Uterus (tissue), 4 donors: ENCODE results near the gene SYNJ2BP. TPM values are rescaled to one million over a fixed set of nuclear protein-coding genes. Genes with fewer than 3 reads are reported as not detected.

Source experiments
- DNase-seq, 2 donors: peaks; one replicate each; pipeline ENCODE4 v3.0.0-alpha.2; 2019 to 2020
- H3K27ac ChIP-seq, 2 donors: fragments of 200-600 bp; sonication (generic); 1 replicate in 1 of 2; 2 replicates in 1 of 2; pipeline ENCODE4 v1.5.1; 2016 to 2018
- H3K27me3 ChIP-seq, 2 donors: fragments of 200-600 bp; sonication (generic); one replicate each; pipeline ENCODE4 v1.5.1; 2018 to 2019; ENCODE audit warnings: control low read depth in 1 of 2
- H3K36me3 ChIP-seq, 2 donors: fragments of 200-600 bp; sonication (generic); one replicate each; pipeline ENCODE4 v1.5.1; 2019; ENCODE audit warnings: control low read depth in 1 of 2
- H3K4me1 ChIP-seq, 2 donors: fragments of 200-600 bp; sonication (generic); one replicate each; pipeline ENCODE4 v1.5.1; 2018 to 2019; ENCODE audit warnings: control low read depth in 1 of 2
- H3K4me3 ChIP-seq, 2 donors: fragments of 200-600 bp; sonication (generic); 1 replicate in 1 of 2; 2 replicates in 1 of 2; pipeline ENCODE4 v1.5.1; 2018 to 2019; ENCODE audit warnings: mild to moderate bottlenecking in 1 of 2
- H3K9me3 ChIP-seq, 2 donors: fragments of 200-600 bp; sonication (generic); one replicate each; pipeline ENCODE4 v1.5.1; 2019; ENCODE audit warnings: control low read depth in 1 of 2
- CTCF ChIP-seq, 4 experiments: fragments of 200-600 bp in 2 of 4; fragments of 450-650 bp in 2 of 4; sonication (generic) in 2 of 4; IDR thresholded peaks; one replicate each; pipeline ENCODE4 v1.5.1; 2016 to 2019; ENCODE audit warnings: antibody characterized with exemption in 4 of 4, mild to moderate bottlenecking in 2 of 4, moderate library complexity in 1 of 4
- POLR2A ChIP-seq, 2 donors: fragments of 450-650 bp; IDR thresholded peaks; one replicate each; pipeline ENCODE4 v1.6.1; 2016; ENCODE audit warnings: antibody characterized with exemption in 2 of 2, mild to moderate bottlenecking in 1 of 2, moderate library complexity in 1 of 2
- intact Hi-C: fragments of 100-400 bp; cut with DNase I; formaldehyde crosslinking; loops from one replicate; pipeline ENCODE4 v1.15.1; 2023; ENCODE audit warnings: low total_unique reads
- total RNA-seq, 4 donors: library from RNA; depleted of rRNA in 3 of 4; stranded (reverse); fragments of >200 nt in 3 of 4; gene quantifications; one replicate each; pipeline versions ENCODE4 v1.1.0 to v1.2.4, GENCODE V29; 2014 to 2023
- donor health status: DM: yes; HTN: yes; CAD: no.

The SYNJ2BP gene
- total RNA-seq, 4 donors from 2014 or later: 11.8 to 51.7 (median 32.3) TPM

- TF ChIP-seq POLR2A (IDR thresholded peaks at IDR 0.05) (no peak), CTCF (IDR thresholded peaks at IDR 0.05) (no peak)
- Histone ChIP-seq H3K4me3 (no peak overlapping the region), H3K27ac (no peak overlapping the region), H3K27me3 (no peaks in the 10 kb centered on the region), H3K36me3 (no peaks in the 10 kb centered on the region), H3K4me1 (no peaks in the 10 kb centered on the region), H3K9me3 (no peaks in the 10 kb centered on the region)
- DNase-seq: no peak
- intact Hi-C loops: no loop called here
Observed at GRCh38 chr14:70398706-70399431, 18.0 kb downstream of the SYNJ2BP start.

GRCh38 chr14:70398280-70398679 is 18.6 kb downstream of the SYNJ2BP start:
- no peak for TF ChIP-seq POLR2A (IDR thresholded peaks at IDR 0.05)
- TF ChIP-seq CTCF (IDR thresholded peaks at IDR 0.05): no peak

GRCh38 chr14:70397746-70398145 is 19.1 kb downstream of the SYNJ2BP start:
- no peaks in the 10 kb centered on the region for H3K27me3 ChIP-seq
- no peak for DNase-seq
- H3K4me3 ChIP-seq: no peak overlapping the region
- no peak overlapping the region for H3K27ac ChIP-seq
- no peaks in the 10 kb centered on the region for H3K9me3 ChIP-seq
- no peaks in the 10 kb centered on the region for H3K36me3 ChIP-seq
- H3K4me1 ChIP-seq: no peaks in the 10 kb centered on the region
- TF ChIP-seq POLR2A (IDR thresholded peaks at IDR 0.05) (no peak), CTCF (IDR thresholded peaks at IDR 0.05) (no peak)
- intact Hi-C loops: no loop called here

More at GRCh38 chr14:70398280-70398679, 18.6 kb downstream of the SYNJ2BP start:
- Histone ChIP-seq H3K36me3 (no peaks in the 10 kb centered on the region), H3K27me3 (no peaks in the 10 kb centered on the region), H3K4me1 (no peaks in the 10 kb centered on the region), H3K9me3 (no peaks in the 10 kb centered on the region), H3K27ac (no peak overlapping the region), H3K4me3 (no peak overlapping the region)
- intact Hi-C loops: no loop called here
- DNase-seq: no peak

- Histone ChIP-seq H3K27me3 (no peaks in the 10 kb centered on the region), H3K4me3 (no peak overlapping the region), H3K36me3 (no peaks in the 10 kb centered on the region), H3K4me1 (no peaks in the 10 kb centered on the region), H3K9me3 (no peaks in the 10 kb centered on the region), H3K27ac (no peak overlapping the region)
- intact Hi-C loops: no loop called here
- TF ChIP-seq CTCF (IDR thresholded peaks at IDR 0.05) (no peak), POLR2A (IDR thresholded peaks at IDR 0.05) (no peak)
- DNase-seq: no peak
Observed at GRCh38 chr14:70394674-70395306, 22.1 kb downstream of the SYNJ2BP start.

- H3K27ac ChIP-seq: no peak overlapping the region
- H3K4me3 ChIP-seq: no peak overlapping the region
- TF ChIP-seq POLR2A (IDR thresholded peaks at IDR 0.05): no peak
- TF ChIP-seq CTCF (IDR thresholded peaks at IDR 0.05): no peak
- H3K9me3 ChIP-seq: no peaks in the 10 kb centered on the region
- H3K27me3 ChIP-seq: no peaks in the 10 kb centered on the region
- no peak for DNase-seq
- H3K4me1 ChIP-seq: no peaks in the 10 kb centered on the region
- H3K36me3 ChIP-seq: no peaks in the 10 kb centered on the region
- intact Hi-C loops: no loop called here
Observed at GRCh38 chr14:70392676-70393075, 24.2 kb downstream of the SYNJ2BP start.
